Measurements from ENCODE around the gene CYTH3.
"Not testable (repeated sequence)": the region's sequence is repeated elsewhere in the genome, so short reads cannot be mapped to it uniquely, and the experiment has no call there.

Gene CYTH3

GRCh38 chr7:6272481-6273323 lies at the start of gene CYTH3:
TSS of gene CYTH3 (minus strand) at chr7:6272624. CDS start at chr7:6272507, 117 bp downstream.
- peak; percentile 52 to 60 for DNase-seq

GRCh38 chr7:6320791-6321190 lies 48.4 kb upstream of the CYTH3 start:
- no peak for DNase-seq

- DNase-seq = no peak
Measured at GRCh38 chr7:6317797-6318438, 45.5 kb upstream of the CYTH3 start.

- DNase-seq = no peak
Measured at GRCh38 chr7:6316226-6316625, 43.8 kb upstream of the CYTH3 start.

GRCh38 chr7:6315746-6316145 lies 43.3 kb upstream of the CYTH3 start:
- DNase-seq = no peak

DNA sequence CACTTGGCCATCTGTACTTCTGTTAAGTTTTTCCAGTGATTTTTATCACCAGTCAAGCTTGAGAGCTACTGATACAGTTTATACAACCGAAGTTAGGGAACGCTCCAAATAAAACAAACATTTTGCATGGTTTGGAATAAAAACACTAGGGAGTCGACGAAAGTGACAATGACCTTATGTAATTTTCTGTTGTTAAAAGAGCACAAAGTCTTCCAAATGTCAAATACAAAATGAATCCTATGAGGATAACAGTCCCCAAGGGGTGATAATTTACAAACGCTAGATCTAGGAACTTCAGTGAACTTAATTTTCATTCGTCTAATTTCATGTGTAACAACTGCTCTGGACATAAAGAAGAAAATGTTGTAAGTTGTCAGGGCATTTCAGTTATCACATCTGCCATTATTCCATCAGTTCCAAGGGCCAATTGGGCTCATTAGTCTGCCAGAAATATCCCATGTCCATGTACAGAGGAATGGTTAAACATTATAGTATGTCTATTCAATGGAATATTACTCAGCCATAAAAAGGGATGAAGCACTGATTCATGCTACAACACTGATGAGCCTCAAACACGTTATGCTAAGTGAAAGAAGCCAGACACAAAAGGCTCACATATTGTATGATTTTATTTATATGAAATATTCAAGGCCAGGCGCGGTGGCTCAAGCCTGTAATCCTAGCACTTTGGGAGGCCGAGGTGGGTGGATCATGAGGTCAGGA lies 38.0 kb upstream of the CYTH3 start:
- DNase-seq = no peak

GRCh38 chr7:6307762-6308161 lies 35.3 kb upstream of the CYTH3 start:
- no peak for DNase-seq

DNA sequence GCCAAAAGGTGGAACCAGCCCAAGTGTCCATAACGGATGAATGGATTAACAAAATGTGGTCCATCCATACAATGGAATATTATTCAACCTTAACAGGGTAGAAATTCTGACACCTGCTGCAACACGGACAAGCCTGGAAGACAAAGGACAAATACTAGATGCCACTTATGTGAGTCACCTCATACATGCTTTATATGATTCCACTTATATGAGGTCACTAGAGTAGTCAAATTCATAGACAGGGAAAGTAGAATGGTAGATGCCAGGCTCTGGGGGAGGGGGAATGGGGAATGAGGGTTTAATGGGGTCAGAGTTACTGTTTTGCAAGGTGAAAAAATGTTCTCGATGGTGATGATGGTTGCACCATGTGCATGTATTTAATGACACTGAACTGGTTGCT lies 34.0 kb upstream of the CYTH3 start:
- no peak for DNase-seq

DNA sequence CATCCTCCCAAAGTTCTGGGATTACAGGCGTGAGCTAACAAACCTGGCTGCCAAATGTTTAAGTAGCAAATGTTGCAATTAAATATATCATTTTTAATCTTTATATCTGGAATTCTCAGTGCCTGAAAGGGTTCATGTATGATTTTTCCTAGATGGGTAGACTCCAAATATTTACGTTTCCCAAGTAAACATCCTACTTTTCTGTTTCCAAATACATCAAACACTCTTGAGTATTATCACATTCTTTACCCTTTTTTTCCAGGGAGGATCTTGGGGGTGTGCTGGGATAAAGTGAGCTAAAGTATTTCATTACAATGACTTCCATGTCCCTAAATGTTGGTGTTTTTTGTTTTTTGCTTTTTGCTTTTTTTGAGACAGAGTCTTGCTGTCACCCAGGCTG lies 32.9 kb upstream of the CYTH3 start:
- DNase-seq = no peak

GRCh38 chr7:6301446-6301845 lies 29.0 kb upstream of the CYTH3 start:
- DNase-seq = not testable (repeated sequence)

- no peak for DNase-seq
Measured at GRCh38 chr7:6299774-6300173, 27.4 kb upstream of the CYTH3 start.

- no peak for DNase-seq
Measured at GRCh38 chr7:6294839-6295238, 22.4 kb upstream of the CYTH3 start.

DNA sequence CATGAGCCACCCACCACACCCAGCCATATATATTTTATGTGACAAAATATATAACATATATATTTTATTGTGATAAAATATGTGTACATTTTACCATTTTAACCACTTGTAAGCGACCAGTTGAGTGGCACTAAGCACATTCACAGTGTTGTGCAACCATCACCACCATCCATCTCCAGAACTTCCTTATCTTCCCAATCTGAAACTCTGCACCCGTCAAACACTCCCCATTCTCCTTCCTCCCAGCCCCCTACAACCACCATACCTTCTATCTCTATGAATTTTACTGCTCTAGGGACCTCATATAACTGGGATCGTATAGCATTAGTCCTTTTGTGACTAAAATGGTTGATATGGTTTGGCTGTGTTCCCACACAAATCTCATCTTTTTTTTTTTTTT lies 20.8 kb upstream of the CYTH3 start:
- DNase-seq = no peak

DNA sequence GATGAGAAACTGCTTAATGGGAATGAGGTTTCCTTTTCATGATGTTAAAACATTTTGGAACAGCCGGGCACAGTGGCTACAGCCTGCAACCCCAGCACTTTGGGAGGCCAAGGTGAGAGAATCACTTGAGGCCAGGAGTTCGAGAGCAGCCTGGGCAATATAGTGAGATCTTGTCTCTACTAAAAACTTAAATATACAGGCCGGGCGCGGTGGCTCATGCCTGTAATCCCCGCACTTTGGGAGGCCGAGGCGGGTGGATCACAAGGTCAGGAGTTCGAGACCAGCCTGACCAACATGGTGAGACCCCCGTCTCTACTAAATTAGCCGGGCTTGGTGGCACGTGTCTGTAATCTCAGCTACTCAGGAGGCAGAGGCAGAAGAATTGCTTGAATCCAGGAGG lies 19.5 kb upstream of the CYTH3 start:
- DNase-seq = not testable (repeated sequence)

DNA sequence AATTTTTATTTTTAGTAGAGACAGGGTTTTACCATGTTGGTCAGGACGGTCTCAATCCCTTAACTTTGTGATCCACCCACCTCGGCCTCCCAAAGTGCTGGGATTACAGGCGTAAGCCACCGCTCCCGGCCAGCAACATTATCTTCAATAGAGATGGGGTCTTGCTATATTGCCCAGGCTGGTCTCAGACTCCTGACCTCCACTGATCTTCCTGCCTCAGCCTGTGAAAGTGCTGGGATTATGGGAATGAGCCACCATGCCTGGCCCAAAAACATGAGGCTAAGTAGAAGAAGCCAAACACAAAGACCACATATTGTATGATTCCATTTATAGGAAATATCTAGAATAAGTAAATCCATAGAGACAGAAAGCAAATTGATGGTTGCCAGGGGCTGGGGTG lies 19.1 kb upstream of the CYTH3 start:
- no peak for DNase-seq

- DNase-seq = no peak
Measured at GRCh38 chr7:6290319-6290741, 17.9 kb upstream of the CYTH3 start.

DNA sequence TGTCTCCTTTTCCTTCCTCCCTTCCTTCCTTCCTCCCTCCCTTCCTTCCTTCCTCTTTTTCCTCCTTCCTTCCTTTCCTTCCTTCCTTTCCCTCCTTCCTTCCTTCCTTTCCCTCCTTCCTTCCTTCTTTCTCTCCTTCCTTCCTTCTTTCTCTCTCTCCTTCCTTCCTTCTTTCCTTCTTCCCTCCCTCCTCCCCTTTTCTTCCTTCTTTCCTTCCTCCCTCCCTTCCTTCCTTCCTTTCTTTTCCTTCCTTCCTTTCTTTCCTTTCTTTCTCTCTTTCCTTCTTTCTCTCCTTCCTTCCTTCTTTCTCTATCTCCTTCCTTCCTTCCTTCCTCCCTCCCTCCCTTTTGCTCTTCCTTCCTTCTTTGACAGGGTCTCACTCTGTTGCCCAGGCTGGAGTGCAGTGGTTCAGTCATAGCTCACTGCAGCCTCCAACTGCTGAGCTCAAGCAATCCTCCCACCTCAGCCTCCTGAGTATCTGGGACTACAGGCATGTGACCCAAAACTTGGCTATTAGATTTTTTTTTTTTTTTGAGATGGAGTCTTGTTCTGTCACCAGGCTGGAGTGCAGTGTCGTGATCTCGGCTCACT lies 15.9 kb upstream of the CYTH3 start:
- DNase-seq = no peak

- DNase-seq = no peak
Measured at GRCh38 chr7:6286486-6286885, 14.1 kb upstream of the CYTH3 start.

DNA sequence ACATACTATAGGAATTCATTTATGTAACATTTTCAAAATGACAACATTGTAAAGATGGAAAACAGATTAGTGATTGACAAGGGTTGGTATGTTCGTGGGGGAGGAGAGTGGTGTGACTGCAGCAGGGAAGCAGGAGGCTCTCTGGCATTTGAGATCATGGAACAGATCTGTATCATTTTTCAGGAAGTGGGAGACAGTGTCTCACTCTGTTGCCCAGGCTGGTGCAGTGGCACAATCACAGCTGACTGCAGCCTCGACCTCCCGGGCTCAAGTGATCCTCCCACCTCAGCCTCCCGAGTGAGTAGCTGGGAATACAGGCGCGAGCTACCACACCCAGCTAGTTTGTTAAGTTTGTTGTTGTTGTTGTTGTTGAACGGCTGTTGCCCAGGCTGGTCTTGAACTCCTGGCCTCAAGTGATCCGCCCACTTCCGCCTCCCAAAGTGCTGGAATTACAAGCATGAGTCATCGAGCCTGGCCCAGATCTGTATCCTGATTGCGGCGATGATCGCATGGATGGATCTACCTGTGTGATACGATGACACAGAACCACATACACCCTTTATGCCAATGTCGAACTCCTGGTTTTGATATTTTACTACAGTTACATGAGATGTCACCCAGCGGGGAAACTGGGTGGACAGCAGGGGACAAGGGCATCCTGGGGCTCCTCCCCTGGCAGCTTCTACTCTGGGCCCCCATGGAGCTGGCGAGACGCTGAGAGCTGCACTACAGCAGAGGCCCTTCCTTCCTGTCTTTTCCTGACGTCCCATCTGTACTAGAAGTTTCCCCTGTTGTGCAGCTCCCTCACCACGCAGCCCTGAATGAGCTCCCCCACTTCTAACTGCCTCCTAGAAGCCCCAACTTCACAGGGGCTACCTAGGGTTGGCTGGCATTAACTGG lies 12.3 kb upstream of the CYTH3 start:
- no peak for DNase-seq

DNA sequence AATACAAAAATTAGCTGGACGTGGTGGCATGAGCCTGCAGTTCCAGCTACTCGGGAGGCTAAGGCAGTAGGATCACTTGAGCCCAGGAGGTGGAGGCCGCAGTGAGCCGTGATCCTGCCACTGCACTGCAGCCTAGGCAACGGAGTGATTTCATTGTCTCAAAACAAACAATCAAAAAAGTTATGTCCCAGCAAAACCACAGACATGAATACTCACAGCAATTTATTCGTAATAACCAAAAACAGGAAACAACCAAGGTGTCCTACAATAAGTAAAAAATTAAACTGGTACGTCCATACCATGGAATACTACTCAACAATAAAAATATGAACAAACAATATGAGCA lies 11.6 kb upstream of the CYTH3 start:
- DNase-seq = no peak

- not testable (repeated sequence) for DNase-seq
Measured at GRCh38 chr7:6283391-6284054, 11.1 kb upstream of the CYTH3 start.

DNA sequence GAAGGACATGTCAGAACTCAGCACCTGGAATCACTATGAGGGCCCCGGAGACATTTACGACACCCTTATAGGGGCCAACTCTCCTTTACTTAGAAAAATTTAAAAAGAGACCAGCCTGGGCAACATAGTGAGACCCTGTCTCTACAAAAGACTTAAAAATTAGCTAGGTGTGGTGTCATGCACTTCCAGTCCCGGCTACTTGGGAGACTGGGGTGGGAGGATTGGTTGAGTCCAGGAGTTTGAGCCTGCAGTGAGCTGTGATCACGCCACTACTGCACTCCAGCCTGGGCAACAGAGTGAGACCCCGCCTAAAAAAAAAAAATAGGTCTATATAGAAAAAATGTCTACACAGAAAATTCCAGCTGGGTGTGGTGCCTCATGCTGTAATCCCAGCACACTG lies 7.5 kb upstream of the CYTH3 start:
- no peak for DNase-seq
